Erythroblast (primary cell): ENCODE results near the gene COL4A2.

Experiments
- GATA1 ChIP-seq: IDR thresholded peaks from 2 replicates; pipeline ENCODE4 v1.6.1; 2011; ENCODE audit warnings: low read depth, mild to moderate bottlenecking, control low read depth, low read length, moderate library complexity
- POLR2A ChIP-seq: IDR thresholded peaks from 2 replicates; pipeline ENCODE4 v1.6.1; 2011; ENCODE audit warnings: mild to moderate bottlenecking, low read length

DNA sequence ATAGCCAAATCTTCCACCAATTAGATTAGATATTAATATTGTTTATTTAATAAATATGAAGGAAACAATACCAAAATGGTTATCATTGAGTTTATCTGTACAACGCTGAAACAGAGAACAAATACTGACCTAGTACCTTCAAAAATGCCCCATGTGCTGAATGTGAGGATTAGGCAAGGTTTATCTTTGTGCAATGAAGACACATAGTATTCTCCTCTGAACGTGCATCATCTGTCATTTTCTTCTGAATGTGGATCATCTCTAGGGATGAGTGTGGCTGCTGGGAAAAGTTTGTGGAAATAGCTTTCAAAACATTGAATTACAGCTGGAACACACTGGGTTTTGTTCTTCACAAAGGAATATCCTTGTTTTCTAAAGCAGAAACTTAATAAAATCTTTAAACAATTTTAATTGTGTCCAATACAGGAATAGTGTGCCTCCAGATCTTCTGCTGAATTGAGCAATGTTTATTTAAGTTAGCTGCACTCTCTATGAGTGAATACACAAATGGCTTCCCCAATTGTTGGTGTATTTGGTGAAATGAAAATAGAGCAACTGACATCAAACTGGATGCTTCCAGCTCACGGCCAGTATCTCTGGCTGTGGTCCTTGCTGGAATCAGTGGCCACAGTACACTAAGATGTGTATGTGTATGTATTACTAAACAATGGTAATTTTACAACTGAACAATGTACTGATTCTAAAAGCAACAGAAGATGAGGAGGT lies 6.8 kb upstream of the COL4A2 start:
- no peak for TF ChIP-seq POLR2A
- no peak for TF ChIP-seq GATA1
